ENCODE measurements around the gene ELFN1.

The ELFN1 gene

GRCh38 chr7:1664711-1665548, 5.1 kb upstream of the ELFN1 start:
- peak; percentile 47 for DNase-seq

- DNase-seq = no peak
Measured at GRCh38 chr7:1665549-1666316, 4.3 kb upstream of the ELFN1 start.

- DNase-seq = no peak
Measured at GRCh38 chr7:1666317-1666822, 3.7 kb upstream of the ELFN1 start.

GRCh38 chr7:1666823-1667565, 3.1 kb upstream of the ELFN1 start:
- DNase-seq = no peak

- no peak for DNase-seq
Measured at GRCh38 chr7:1667566-1668395, 2.3 kb upstream of the ELFN1 start.

- DNase-seq = no peak
Measured at GRCh38 chr7:1668396-1669063, 1.5 kb upstream of the ELFN1 start.

- DNase-seq = no peak
Measured at GRCh38 chr7:1669064-1669951, 769 bp upstream of the ELFN1 start.

GRCh38 chr7:1670894-1671593, 967 bp downstream of the ELFN1 start:
- no peak for DNase-seq

- no peak for DNase-seq
Measured at GRCh38 chr7:1671594-1672451, 1.7 kb downstream of the ELFN1 start.

GRCh38 chr7:1672851-1673486, 2.9 kb downstream of the ELFN1 start:
- DNase-seq = no peak

GRCh38 chr7:1673581-1674118, 3.6 kb downstream of the ELFN1 start:
- no peak for DNase-seq

- no peak for DNase-seq
Measured at GRCh38 chr7:1674161-1675035, 4.3 kb downstream of the ELFN1 start.

- no peak for DNase-seq
Measured at GRCh38 chr7:1675036-1675671, 5.1 kb downstream of the ELFN1 start.

GRCh38 chr7:1675673-1676549, 5.8 kb downstream of the ELFN1 start:
- no peak for DNase-seq

- DNase-seq = no peak
Measured at GRCh38 chr7:1676550-1677078, 6.5 kb downstream of the ELFN1 start.

Measured in activated T-cell treated with anti-CD3 and anti-CD28 coated beads for 4 hours (primary cell).